GM12878 (cell line): ENCODE data around the gene SLC25A43. TPM values are rescaled to one million over a fixed set of nuclear protein-coding genes. Genes with fewer than 3 reads are reported as not detected.

Source experiments
- ATAC-seq: fragments of 200-7000 bp; cut with Tn5 transposase; 3 replicates; pipeline ENCODE4 v1.9.1; 2020; ENCODE audit warnings: mild to moderate bottlenecking, moderate library complexity
- BruUV-seq: library from RNA; stranded (reverse); fragments of 400-500 nt; replicated peaks from 2 replicates; lab custom pipeline; 2021; lab: Mats Ljungman, UMichigan
- CTCF ChIA-PET: fragments of 300-600 bp; sonication (Branson Sonifier 250); formaldehyde crosslinking; extraction: SDS; loops from one replicate; lab custom pipeline; 2021; ENCODE audit warnings: inconsistent platforms; lab: Yijun Ruan, JAX
- POLR2A ChIA-PET: fragments of 350-600 bp; formaldehyde crosslinking; extraction: SDS; loops from one replicate; lab custom pipeline; 2021; ENCODE audit warnings: inconsistent platforms; lab: Charles Lee
- RAD21 ChIA-PET: fragments of 300-600 bp; sonication (Branson Sonifier 250); formaldehyde crosslinking; loops from one replicate; lab custom pipeline; 2023; ENCODE audit warnings: antibody characterized with exemption; ENCODE audit not compliant: unreplicated experiment; lab: Charles Lee
- SMC1A ChIA-PET: fragments of 300-600 bp; sonication (Branson Sonifier 250); formaldehyde crosslinking; loops from one replicate; lab custom pipeline; 2023; ENCODE audit not compliant: unreplicated experiment, uncharacterized antibody; lab: Charles Lee
- DNase-seq: peaks from one replicate; pipeline ENCODE4 v3.0.0-alpha.2; 2011; ENCODE audit warnings: low read depth, low spot score
- FAIRE-seq: peaks from 3 replicates; lab custom pipeline; 2011; peaks lifted over from hg19 to GRCh38; lab: Jason Lieb, UNC
- H2AFZ ChIP-seq: 2 replicates; pipeline ENCODE4 v1.6.0; 2011; ENCODE audit warnings: low read depth, low read length, control low read depth; ENCODE audit not compliant: control insufficient read depth
- H3K27ac ChIP-seq: 2 replicates; pipeline ENCODE4 v1.5.1; 2011; ENCODE audit warnings: control low read depth; ENCODE audit not compliant: control insufficient read depth, insufficient read depth
- H3K27me3 ChIP-seq, 2 experiments: replicated peaks in 1 of 2; 2 replicates each; pipeline versions ENCODE4 v1.6.0 to v1.6.1; 2011; ENCODE audit warnings: low read length in 1 of 2; ENCODE audit not compliant: control insufficient read depth in 2 of 2, insufficient read depth in 2 of 2
- H3K36me3 ChIP-seq, 2 experiments: 2 replicates each; pipeline ENCODE4 v1.5.1; 2011; ENCODE audit warnings: low read length in 1 of 2; ENCODE audit not compliant: control insufficient read depth in 2 of 2, insufficient read depth in 2 of 2
- H3K4me1 ChIP-seq: 2 replicates; pipeline ENCODE4 v1.6.1; 2011; ENCODE audit warnings: mild to moderate bottlenecking, low read length, moderate library complexity, mixed read lengths; ENCODE audit not compliant: control insufficient read depth, insufficient read depth
- H3K4me2 ChIP-seq: 2 replicates; pipeline ENCODE4 v1.6.0; 2011; ENCODE audit warnings: control low read depth; ENCODE audit not compliant: control insufficient read depth, insufficient read depth
- H3K4me3 ChIP-seq: fragments of 200-600 bp; sonication (generic); 2 replicates; pipeline ENCODE4 v1.5.1; 2016
- H3K79me2 ChIP-seq: 2 replicates; pipeline ENCODE4 v1.6.0; 2011; ENCODE audit warnings: low read length; ENCODE audit not compliant: control insufficient read depth, insufficient read depth
- H3K9ac ChIP-seq: 2 replicates; pipeline ENCODE4 v1.8.0; 2011; ENCODE audit warnings: low read length, control low read depth, mixed read lengths; ENCODE audit not compliant: control insufficient read depth, insufficient read depth
- H3K9me3 ChIP-seq: replicated peaks from 3 replicates; pipeline ENCODE4 v1.5.1; 2011; ENCODE audit warnings: mild to moderate bottlenecking, low read length; ENCODE audit not compliant: control insufficient read depth, insufficient read depth
- H4K20me1 ChIP-seq: 2 replicates; pipeline ENCODE4 v1.6.0; 2011; ENCODE audit not compliant: control insufficient read depth, insufficient read depth
- BRCA1 ChIP-seq: IDR thresholded peaks from 2 replicates; pipeline ENCODE4 v1.6.1; 2011; ENCODE audit warnings: low read depth, low read length, improper control_type of control experiment
- CREB1 ChIP-seq: IDR thresholded peaks from 2 replicates; pipeline ENCODE4 v1.6.1; 2012; ENCODE audit warnings: low read depth, mild to moderate bottlenecking, inconsistent platforms
- E2F8 ChIP-seq: fragments of 450-650 bp; IDR thresholded peaks from 2 replicates; pipeline ENCODE4 v1.6.1; 2018; ENCODE audit warnings: mild to moderate bottlenecking, low read depth, moderate library complexity; ENCODE audit not compliant: partially characterized antibody
- EED ChIP-seq: sonication (generic); IDR thresholded peaks from 2 replicates; pipeline ENCODE4 v1.6.1; 2016; ENCODE audit warnings: antibody characterized with exemption, low read depth
- FOS ChIP-seq: IDR thresholded peaks from 3 replicates; pipeline ENCODE4 v1.6.1; 2011; ENCODE audit warnings: borderline replicate concordance; ENCODE audit not compliant: insufficient read length; ENCODE audit errors: extremely low read depth
- HCFC1 ChIP-seq: fragments of 150-350 bp; IDR thresholded peaks from 2 replicates; pipeline ENCODE4 v1.6.1; 2014; ENCODE audit warnings: low read length
- KDM1A ChIP-seq: fragments of 200-600 bp; sonication (generic); IDR thresholded peaks from 2 replicates; pipeline ENCODE4 v1.6.1; 2016; ENCODE audit warnings: borderline replicate concordance
- MEF2B ChIP-seq: fragments of 450-650 bp; IDR thresholded peaks from 2 replicates; pipeline ENCODE4 v1.6.1; 2018; ENCODE audit warnings: mild to moderate bottlenecking, moderate library complexity; ENCODE audit not compliant: partially characterized antibody, poor library complexity, severe bottlenecking
- MXI1 ChIP-seq: fragments of 150-350 bp; IDR thresholded peaks from 2 replicates; pipeline ENCODE4 v1.6.1; 2011; ENCODE audit warnings: low read depth, mild to moderate bottlenecking, inconsistent platforms, low read length, improper control_type of control experiment
- MYC ChIP-seq: IDR thresholded peaks from 2 replicates; pipeline ENCODE4 v1.6.1; 2011; ENCODE audit warnings: mild to moderate bottlenecking, low read length, moderate library complexity, inconsistent platforms; ENCODE audit not compliant: insufficient read depth, insufficient replicate concordance, insufficient read length, severe bottlenecking
- NBN ChIP-seq: fragments of 450-650 bp; IDR thresholded peaks from 2 replicates; pipeline ENCODE4 v1.6.1; 2016
- RAD21 ChIP-seq: IDR thresholded peaks from 2 replicates; pipeline ENCODE4 v1.6.1; 2011; ENCODE audit warnings: mild to moderate bottlenecking, low read depth, low read length, moderate library complexity; ENCODE audit not compliant: insufficient read depth
- SUZ12 ChIP-seq: fragments of 200-600 bp; sonication (generic); IDR thresholded peaks from one replicate; pipeline ENCODE4 v1.6.1; 2018; ENCODE audit warnings: antibody characterized with exemption, mild to moderate bottlenecking; ENCODE audit not compliant: unreplicated experiment
- TAF1 ChIP-seq: IDR thresholded peaks from 2 replicates; pipeline ENCODE4 v1.6.1; 2011; ENCODE audit warnings: mild to moderate bottlenecking, low read depth, low read length, borderline replicate concordance
- ZSCAN29 ChIP-seq: fragments of 450-650 bp; IDR thresholded peaks from 2 replicates; pipeline ENCODE4 v1.6.1; 2017; ENCODE audit warnings: mild to moderate bottlenecking, moderate library complexity
- WGBS: methylation state at CpG from one replicate; pipeline ENCODE4 v1.1.6; 2016; ENCODE audit warnings: low lambda C conversion rate; ENCODE audit not compliant: insufficient replicate concordance, insufficient coverage; ENCODE audit errors: missing lambda C conversion rate; 5-methylcytosine and 5-hydroxymethylcytosine counted together
- in situ Hi-C: fragments of 300-500 bp; cut with MboI; formaldehyde crosslinking; loops from 9 replicates; pipeline ENCODE4 v1.14.3; 2018; ENCODE audit warnings: mixed read lengths
- intact Hi-C: fragments of 100-400 bp; cut with micrococcal nuclease; formaldehyde crosslinking; loops from one replicate; pipeline ENCODE4 v1.14.2; 2022; ENCODE audit not compliant: unreplicated experiment
- polyA plus RNA-seq, 11 experiments: library from polyadenylated mRNA; depleted of rRNA in 4 of 11; unstranded in 6 of 11; stranded (reverse) in 5 of 11; fragments of >200 nt; fragmentation: Nextera tagmentation in 4 of 11; fragmentation: Illumina TruSeq in 1 of 11; extraction: Ambion mirVana in 4 of 11; extraction: Trizol in 1 of 11; gene quantifications; 1 replicate in 1 of 11; 2 replicates in 10 of 11; pipeline versions ENCODE4 v1.2.1 to v1.2.3, GENCODE V29; 2011 to 2016; ENCODE audit warnings: inconsistent platforms in 2 of 11, missing spikeins in 2 of 11, low read depth in 1 of 11
- total RNA-seq, 4 experiments: library from RNA; depleted of rRNA in 3 of 4; stranded (reverse); fragments of >200 nt in 3 of 4; fragmentation: Illumina TruSeq in 1 of 4; extraction: Trizol in 1 of 4; gene quantifications; 2 replicates each; pipeline versions ENCODE4 v1.2.1 to v1.2.3, GENCODE V29; 2013 to 2021

The SLC25A43 gene
- total and polyA plus RNA-seq, 10 of the 15 experiments (the other 5 are each of a cell fraction or from before 2014, with no cell fraction given) = 2.5 to 13.5 (median 6.8) TPM

- Histone ChIP-seq H3K36me3 (no peaks in the 10 kb centered on the region), H3K79me2 (no peaks in the 10 kb centered on the region), H3K4me3 (no peak overlapping the region), H3K4me1 (no peaks in the 10 kb centered on the region), H2AFZ (no peak overlapping the region), H3K27ac (no peak overlapping the region), H3K9ac (no peak overlapping the region), H4K20me1 (no peaks in the 10 kb centered on the region), H3K9me3 (no peaks in the 10 kb centered on the region), H3K4me2 (no peak overlapping the region), H3K27me3 (no peaks in the 10 kb centered on the region; a peak in 1 of 4 replicates)
- SMC1A ChIA-PET = no interaction called here
- DNase-seq = no peak
- BruUV-seq = no TSS peak
- WGBS = 69% methylated on average over 2 of the region's 2 CpGs
- POLR2A ChIA-PET = no interaction called here
- TF ChIP-seq MYC = no peak
- TF ChIP-seq CREB1 = no peak
- no peak for TF ChIP-seq BRCA1
- TF ChIP-seq RAD21 = no peak
- no peak for TF ChIP-seq EED
- TF ChIP-seq MXI1 = no peak
- no peak for TF ChIP-seq HCFC1
- no peak for TF ChIP-seq SUZ12
- RAD21 ChIA-PET = no interaction called here
- CTCF ChIA-PET = interaction anchor here (2.3 kb wide), 1 partner anchor 12 kb away, joined by 8 read pairs; no protein-coding TSS in a partner anchor
- in situ Hi-C loops = no loop called here
- ATAC-seq = no peak
- intact Hi-C loops = no loop called here
- FAIRE-seq = no peak
Observed at GRCh38 chrX:119419898-119420297, 20.8 kb downstream of the SLC25A43 start.

DNA sequence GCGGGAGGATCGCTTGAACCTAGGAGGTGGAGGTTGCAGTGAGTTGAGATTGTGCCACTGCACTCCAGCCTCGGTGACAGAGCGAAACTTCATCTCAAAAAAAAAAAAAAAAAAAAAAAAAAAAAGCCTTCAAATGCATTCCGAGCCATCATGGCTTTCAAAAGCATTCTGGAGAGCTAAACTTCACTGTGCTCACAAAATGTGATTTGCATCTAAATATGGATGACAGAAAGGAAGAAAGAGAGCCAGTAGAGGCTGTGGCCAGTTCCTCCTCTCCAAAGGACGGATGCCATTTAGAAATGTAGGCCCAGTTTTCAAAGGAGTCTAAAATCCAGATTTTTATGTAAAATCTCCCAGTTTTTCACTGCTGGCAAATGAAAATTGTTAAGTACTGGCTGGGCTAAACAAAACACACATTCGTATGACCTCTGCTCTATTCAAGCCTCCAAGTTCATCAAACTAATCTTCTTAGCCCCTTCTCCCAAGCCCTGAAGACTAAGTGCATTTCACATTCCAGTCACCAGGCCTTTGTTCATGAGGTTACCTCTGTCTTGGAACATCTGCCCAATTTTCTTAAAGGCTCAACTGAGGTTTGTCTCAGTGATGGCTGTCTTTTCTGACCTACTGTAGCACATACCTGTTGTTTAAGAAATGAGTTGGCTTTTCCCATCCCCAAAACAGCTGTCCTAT is 22.0 kb downstream of the SLC25A43 start:
- in situ Hi-C loops (no loop called here), intact Hi-C loops (no loop called here)
- no peak overlapping the region for H3K4me2 ChIP-seq
- ChIA-PET SMC1A (no interaction called here), CTCF (no interaction called here), POLR2A (no interaction called here), RAD21 (no interaction called here)
- H3K9ac ChIP-seq = no peak overlapping the region
- DNase-seq = no peak
- no peak for FAIRE-seq
- H3K79me2 ChIP-seq = no peaks in the 10 kb centered on the region
- no peak overlapping the region for H2AFZ ChIP-seq
- 57% methylated on average over 4 of the region's 7 CpGs for WGBS
- H3K4me3 ChIP-seq = no peak overlapping the region
- H3K9me3 ChIP-seq = no peaks in the 10 kb centered on the region
- peaks cover 4% of the 10 kb centered on the region for H3K4me1 ChIP-seq
- no peak for ATAC-seq
- H4K20me1 ChIP-seq = no peaks in the 10 kb centered on the region
- H3K36me3 ChIP-seq = no peaks in the 10 kb centered on the region
- no peaks in the 10 kb centered on the region; a peak in 1 of 4 replicates for H3K27me3 ChIP-seq
- no TSS peak for BruUV-seq
- H3K27ac ChIP-seq = no peak overlapping the region
- TF ChIP-seq TAF1 (no peak), NBN (no peak), KDM1A (no peak), MEF2B (no peak), EED (no peak), FOS (no peak), E2F8 (no peak), MYC (no peak), ZSCAN29 (no peak)
